Keratinocyte (primary cell): ENCODE results near the gene NUDT9.

ENCODE experiments used
- CTCF ChIP-seq, 3 experiments: IDR thresholded peaks in 1 of 3; conservative IDR thresholded peaks in 1 of 3; optimal IDR thresholded peaks in 1 of 3; 2 replicates in 2 of 3; 3 replicates in 1 of 3; pipeline versions ENCODE3 to v1.5.1; 2011; ENCODE audit warnings: low read length in 3 of 3, mild to moderate bottlenecking in 3 of 3, moderate library complexity in 2 of 3, control low read depth in 1 of 3, inconsistent platforms in 1 of 3; ENCODE audit not compliant: insufficient read depth in 2 of 3; ENCODE audit errors: extremely low read depth in 1 of 3
- EZH2 ChIP-seq: IDR thresholded peaks from one replicate; pipeline ENCODE4 v1.6.1; 2012; ENCODE audit warnings: inconsistent platforms, mild to moderate bottlenecking, low read length, moderate library complexity

GRCh38 chr4:87462102-87462501 lies 39.7 kb downstream of the NUDT9 start:
- TF ChIP-seq CTCF (optimal IDR thresholded peaks at IDR 0.05 in 1 of 3, IDR thresholded peaks at IDR 0.05 in 1 of 3, conservative IDR thresholded peaks at IDR 0.05 in 1 of 3; ENCODE audit: extremely low read depth in 1 of 3, insufficient read depth in 2 of 3, low read length in 3 of 3): no peak
- TF ChIP-seq EZH2: no peak
